Measurements from ENCODE around the gene CCDC167.
"Not testable (repeated sequence)": the region's sequence is repeated elsewhere in the genome, so short reads cannot be mapped to it uniquely, and the experiment has no call there.

CCDC167 gene

DNA sequence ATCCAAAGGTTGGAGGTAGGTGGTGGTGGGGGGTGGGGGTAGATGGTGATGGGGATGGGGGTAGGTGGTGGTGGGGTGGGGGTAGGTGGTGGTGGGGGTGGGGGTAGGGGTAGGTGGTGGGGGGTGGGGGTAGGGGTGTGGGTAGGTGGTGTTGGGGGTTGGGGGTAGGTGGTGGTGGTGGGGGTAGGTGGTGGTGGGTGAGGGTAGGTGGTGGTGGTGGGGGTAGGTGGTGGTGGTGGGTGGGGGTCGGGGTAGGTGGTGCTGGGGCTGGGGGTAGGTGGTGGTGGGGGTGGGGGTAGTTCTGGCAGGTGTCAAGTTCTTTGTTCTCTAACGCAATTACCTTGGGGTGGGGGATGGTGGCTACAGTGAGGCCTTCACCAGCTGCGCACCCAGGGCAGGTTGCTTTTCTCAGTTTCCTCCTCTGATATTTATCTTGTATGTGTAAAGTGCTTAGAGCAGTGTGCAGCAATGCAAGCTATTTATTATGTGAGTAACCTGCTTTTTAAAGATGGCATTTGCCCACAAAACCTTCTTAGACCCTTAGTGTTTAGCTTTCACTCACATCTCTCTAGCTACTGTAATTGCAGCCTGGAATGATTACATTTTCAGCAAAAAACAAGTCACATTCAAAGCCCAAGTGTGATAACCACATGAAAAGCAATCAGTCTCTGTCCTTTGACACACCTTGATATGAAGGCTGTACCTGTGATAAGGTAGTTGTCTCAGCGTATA is 8.2 kb upstream of the CCDC167 start:
- DNase-seq, result peak; percentile 33 to 64

DNA sequence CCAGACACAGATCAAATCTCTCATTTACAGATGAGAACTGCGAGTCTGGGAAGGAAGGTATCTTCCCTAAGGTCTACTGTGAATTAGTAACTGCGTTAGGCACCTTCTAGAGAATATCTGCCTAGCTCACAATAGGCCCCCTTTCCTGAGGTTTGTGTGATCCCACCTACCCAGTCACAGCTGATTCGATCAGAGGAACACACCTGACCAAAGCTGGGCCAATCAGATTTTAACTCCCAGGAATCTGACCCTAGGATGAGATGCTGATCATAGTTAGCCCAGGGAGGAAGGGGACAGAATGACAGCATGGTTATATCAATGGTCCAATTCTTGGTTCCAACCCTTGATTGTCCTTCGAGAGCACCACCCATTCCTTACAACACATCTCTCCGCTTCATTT is 7.4 kb upstream of the CCDC167 start:
- DNase-seq, result no peak

GRCh38 chr6:37506479-37506878 is 6.8 kb upstream of the CCDC167 start:
- no peak for DNase-seq

DNA sequence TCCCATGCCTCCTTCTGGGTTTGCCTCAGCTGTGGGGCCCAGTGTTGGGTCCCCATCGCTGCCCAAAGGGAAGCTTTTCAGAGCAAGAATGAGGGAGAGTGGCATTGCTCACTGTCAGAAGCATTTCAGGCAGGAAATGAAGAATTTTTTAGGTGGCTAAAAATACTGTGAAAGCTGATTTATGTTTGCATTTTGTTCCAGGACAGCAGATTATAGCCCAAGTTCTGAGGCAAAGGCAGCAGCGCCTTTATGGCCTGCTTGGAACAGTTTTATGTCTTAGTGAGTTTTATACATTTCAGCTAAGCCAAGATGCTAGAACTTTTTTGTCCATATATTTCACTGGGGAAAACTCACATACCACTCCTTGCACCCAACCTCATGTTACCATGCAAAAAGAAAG is 4.3 kb upstream of the CCDC167 start:
- DNase-seq, result no peak

DNA sequence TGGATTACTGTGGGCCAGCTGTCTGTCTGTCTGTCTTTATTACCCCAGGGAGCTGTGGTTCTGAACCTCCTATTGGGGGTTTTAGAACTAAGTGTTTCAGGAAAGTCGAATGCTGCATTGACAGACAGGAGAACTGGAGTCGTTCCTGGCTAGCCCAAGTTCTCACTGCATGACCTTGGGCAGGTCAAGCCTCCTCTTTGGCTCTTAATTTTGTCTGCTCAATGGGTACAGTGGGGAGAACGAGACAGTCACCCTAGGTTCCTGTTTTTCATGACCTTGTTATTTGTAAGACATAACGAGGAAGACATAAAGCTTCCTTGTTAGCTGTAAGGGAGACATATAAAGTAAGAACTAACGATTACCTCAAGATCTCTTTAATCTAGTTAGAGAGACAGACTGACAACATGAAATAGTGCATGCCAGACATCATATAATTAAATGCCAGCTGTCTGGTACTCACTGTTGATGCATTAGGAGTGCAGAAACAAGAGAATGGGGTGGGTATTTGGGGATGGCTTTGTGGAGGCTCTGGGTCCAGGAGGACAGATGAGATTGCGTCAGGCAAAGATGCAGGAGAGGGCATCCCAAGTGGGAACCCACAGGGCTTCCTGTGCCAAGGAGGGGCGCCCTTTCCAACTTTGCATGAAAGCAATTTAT is 3.7 kb upstream of the CCDC167 start:
- no peak for DNase-seq

DNA sequence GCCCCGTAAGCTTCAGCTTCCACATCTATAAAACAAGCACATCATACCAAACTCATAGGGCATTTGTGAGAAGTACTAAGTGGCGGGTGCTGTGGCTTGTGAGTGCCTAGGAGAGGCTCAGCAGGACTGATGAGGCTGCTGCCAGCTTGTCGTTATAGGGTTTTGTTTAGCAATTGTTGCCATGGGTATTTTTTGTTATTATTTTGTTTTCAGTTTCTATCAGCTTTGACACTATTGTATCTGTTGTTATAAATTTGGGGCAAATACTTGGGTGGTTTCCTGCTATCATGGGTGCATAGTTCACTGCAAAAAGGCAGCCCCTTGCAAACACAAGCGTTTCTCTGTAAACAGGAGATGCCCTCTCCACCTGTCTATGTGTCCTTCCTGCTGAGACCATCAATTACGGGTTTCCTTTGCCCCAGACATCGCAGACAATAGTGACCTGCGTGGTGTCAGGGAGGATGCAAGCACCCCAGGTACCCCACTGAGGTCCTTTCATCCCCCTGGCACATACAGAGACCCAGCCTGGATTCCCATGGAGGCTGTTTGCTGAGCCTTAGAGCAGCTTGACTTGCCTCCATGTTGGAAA is 3.1 kb upstream of the CCDC167 start:
- DNase-seq, result peak; percentile 83 to 88

GRCh38 chr6:37501632-37502491 is 2.2 kb upstream of the CCDC167 start:
- DNase-seq, result peak; percentile 37 to 71

DNA sequence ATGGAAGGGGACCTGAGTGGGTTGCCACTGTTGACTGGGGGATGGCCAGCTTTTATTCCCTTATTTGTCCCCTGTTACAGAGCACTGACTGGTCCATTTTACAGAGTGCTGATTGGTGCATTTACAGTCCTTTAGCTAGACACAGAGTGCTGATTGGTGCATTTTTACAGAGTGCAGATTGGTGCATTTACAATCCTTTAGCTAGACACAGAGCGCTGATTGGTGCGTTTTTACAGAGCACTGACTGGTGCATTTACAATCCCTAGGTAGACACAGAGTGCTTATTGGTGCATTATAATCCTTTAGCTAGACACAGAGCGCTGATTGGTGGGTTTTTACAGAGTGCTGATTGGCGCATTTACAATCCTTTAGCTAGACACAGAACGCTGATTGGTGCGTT is 1.2 kb upstream of the CCDC167 start:
- DNase-seq, result not testable (repeated sequence)

DNA sequence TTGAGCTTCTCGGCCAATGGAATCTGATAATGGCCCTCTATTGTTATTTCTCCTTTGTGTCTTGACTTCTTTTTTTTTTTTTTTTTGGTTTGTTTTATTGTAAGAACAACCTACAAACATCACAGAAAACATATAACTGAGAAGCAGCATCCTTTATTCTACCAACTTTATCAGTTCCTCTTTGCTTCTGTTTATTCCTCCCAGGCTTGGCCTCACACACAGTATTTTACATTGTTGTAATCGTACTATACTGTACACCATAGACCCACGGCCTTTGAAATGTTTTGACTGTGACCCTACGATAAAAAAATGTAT is 558 bp upstream of the CCDC167 start:
- DNase-seq, result no peak

DNA sequence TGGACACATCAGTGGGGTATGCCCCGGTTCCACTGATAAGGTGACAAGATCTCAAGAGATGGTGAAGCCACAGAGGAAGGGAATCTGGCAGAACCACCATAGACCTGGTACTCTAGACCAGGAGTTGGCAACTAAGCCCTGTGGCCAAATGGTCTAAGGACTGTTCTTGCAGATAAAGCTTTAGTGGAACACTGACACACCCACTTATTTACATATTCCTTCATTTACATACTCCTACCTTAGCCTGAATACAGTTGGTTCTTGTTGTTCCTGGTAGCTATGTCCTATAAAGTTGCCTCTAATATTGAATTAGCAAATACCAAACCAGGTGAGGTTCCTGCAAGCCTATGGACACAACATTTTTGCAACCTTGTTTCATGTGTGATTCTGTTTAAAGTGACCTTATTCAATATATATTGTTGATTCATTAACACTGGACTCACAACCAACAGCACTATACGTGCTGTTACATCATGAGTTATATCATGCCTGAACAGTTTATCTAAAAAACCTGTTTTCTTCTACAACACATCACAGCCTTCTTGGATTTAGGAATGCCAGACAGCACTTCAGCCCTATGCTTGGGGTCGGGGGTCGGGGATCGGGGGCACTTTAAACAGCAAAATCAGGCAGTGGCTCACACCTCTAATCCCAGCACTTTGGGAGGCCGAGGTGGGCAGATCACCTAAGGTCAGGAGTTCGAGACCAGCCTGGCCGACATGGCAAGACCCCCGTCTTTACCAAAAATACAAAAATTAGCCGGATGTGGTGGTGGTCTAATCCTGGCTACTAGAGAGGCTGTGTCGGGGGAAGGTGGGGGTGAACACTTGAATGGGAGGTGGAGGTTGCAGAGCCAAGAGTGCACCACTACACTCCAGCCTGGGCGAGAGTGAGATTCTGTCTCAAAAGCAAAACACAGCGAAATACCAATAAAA is 2.5 kb downstream of the CCDC167 start:
- no peak for DNase-seq

- DNase-seq, result no peak
These were observed 4.3 kb downstream of the CCDC167 start for GRCh38 chr6:37495244-37495934.

- no peak for DNase-seq
These were observed 6.1 kb downstream of the CCDC167 start for GRCh38 chr6:37493661-37493995.

- DNase-seq, result no peak
These were observed 6.6 kb downstream of the CCDC167 start for GRCh38 chr6:37492991-37493660.

DNA sequence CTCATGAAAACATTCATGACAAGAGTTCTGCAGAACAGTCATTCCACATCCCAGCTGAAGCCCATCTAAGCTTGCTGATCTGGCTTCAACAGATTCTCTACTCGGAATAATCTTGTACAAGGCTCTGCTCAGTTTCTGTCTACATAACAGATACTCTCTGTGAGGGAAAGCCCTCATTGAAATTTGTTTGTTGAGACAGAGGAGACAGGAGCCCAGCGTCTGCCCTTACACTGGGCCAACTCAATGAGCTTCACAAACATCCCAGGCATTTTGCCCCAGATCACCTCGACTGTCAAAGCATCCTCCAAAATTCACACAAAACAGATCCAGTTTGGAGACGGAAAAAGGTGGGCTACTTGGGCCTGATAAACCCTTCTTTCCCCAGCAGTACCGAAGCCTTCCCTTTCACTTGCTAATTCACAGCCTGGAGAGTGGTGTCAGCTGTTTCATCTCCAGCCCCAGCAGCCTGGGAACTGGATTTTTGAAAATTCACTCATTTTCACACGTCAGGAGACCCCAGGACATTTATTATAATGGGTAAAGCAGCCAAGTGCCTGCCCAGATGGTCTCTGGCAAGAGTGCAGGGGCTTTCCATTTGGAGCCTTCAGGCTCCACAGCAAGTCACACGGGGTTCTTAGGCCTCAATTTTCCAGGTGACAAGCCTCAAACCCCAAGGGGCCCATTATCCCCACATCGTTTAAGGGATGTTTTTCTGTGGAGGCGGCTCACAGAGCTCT is 7.3 kb downstream of the CCDC167 start:
- DNase-seq, result no peak

DNA sequence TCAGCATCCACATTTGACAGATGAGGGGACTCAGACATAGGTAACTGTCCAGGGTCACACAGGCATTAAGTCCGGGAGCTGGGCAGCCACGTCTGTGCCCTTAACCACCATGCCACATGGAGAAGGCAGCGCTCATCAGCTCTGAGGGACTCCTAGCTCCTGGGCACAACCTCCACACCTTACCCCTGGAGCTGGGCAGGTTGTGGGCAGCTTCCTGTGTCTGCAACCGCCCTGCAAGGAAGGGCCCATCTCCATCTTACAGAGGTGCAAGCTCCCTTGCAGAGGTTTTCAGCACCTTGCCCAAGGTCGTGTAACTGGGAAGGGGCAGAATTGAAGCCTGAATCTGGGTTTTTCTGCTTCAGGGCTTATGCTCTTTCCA is 7.9 kb downstream of the CCDC167 start:
- no peak for DNase-seq

- DNase-seq, result no peak
These were observed 8.4 kb downstream of the CCDC167 start for GRCh38 chr6:37491171-37491829.

DNA sequence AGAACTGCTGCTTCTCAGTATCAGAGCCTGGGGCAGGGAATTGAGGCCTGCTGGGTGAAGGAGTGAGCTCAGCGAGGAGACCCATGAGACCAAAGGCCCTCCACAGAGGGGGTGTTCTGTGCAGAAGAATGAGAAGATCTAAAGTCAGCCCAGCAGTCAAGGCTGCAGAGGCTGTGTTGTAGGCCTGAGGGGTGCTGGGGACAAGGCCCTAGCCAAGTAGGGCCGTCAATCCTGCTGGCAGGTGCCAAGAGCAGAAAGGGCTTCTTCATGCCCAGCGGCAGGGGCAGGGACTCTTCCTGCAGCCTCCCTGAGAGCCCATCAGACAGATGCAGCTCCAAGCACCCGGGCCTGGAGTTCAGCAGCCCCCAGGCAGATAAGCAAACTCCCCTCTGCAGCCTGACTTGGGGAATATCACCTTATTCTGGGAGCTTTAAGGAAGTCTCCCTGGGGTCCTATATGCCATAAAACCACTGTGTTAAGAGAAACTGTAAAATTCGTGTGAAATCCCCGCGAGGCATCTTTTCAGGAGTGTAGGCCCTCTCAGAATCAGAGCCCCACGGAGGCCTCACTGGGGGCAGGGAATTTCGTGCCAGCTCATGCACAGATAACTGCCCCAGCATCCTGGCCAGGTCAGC is 9.0 kb downstream of the CCDC167 start:
- DNase-seq, result no peak

- DNase-seq, result peak in 1 of 2 donors; percentile 39
These were observed 9.9 kb downstream of the CCDC167 start for GRCh38 chr6:37489697-37490336.

DNA sequence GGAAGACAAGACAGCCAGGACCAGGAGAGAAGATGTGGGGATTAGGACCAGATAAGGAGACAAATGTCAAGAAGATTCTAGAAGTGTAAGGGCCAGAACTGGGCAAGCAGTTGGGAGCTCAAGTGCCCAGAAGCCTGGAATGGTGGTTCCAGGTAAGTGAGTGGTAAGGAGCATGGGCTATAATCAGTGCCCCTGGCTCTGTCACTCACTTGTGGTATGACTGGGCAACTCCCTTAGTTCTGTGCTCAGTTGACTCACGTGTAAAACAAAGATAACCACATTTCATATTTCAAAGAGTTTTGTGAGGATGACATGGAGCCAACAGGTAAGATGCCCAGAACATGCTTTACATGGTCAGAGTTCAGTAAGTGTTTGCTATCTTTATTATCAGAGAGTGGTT is 11.2 kb downstream of the CCDC167 start:
- DNase-seq, result no peak
